NCI-H146 treated with DMSO at 0.1 percent for 48 hours (cell line): ENCODE measurements around the gene CNPPD1.

Source experiments
- DNase-seq: peaks from one replicate; lab custom pipeline; 2025; ENCODE audit not compliant: unreplicated experiment; lab: John Stamatoyannopoulos, UW

The CNPPD1 gene

GRCh38 chr2:219123356-219124135 is 53.2 kb downstream of the CNPPD1 start:
- no peak for DNase-seq

GRCh38 chr2:219122202-219122980 is 54.3 kb downstream of the CNPPD1 start:
- DNase-seq = no peak
